GM18909 (cell line): ENCODE results near the gene COL27A1.

Experiments used
- ATAC-seq: cut with Tn5 transposase; IDR thresholded peaks from one replicate; pipeline ENCODE4 v1.9.1; 2021; ENCODE audit warnings: mild to moderate bottlenecking; ENCODE audit not compliant: unreplicated experiment, poor library complexity

Gene COL27A1

GRCh38 chr9:114258866-114259797 is 103.8 kb downstream of the COL27A1 start:
- no peak for ATAC-seq

- ATAC-seq = no peak
Measured at GRCh38 chr9:114259798-114260523, 104.6 kb downstream of the COL27A1 start.

- no peak for ATAC-seq
Measured at GRCh38 chr9:114261026-114261425, 105.7 kb downstream of the COL27A1 start.

GRCh38 chr9:114261987-114262386 is 106.7 kb downstream of the COL27A1 start:
- ATAC-seq = no peak

- no peak for ATAC-seq
Measured at GRCh38 chr9:114263853-114264510, 108.6 kb downstream of the COL27A1 start.

- no peak for ATAC-seq
Measured at GRCh38 chr9:114264806-114265550, 109.6 kb downstream of the COL27A1 start.

GRCh38 chr9:114266969-114267368 is 111.6 kb downstream of the COL27A1 start:
- ATAC-seq = no peak

GRCh38 chr9:114269023-114269422 is 113.7 kb downstream of the COL27A1 start:
- no peak for ATAC-seq

- no peak for ATAC-seq
Measured at GRCh38 chr9:114270120-114270975, 115.0 kb downstream of the COL27A1 start.

GRCh38 chr9:114271556-114272510 is 116.5 kb downstream of the COL27A1 start:
- ATAC-seq = peak; percentile 56

- no peak for ATAC-seq
Measured at GRCh38 chr9:114272739-114273431, 117.5 kb downstream of the COL27A1 start.

- ATAC-seq = no peak
Measured at GRCh38 chr9:114273461-114273881, 118.1 kb downstream of the COL27A1 start.

GRCh38 chr9:114274217-114274616 is 118.9 kb downstream of the COL27A1 start:
- no peak for ATAC-seq

GRCh38 chr9:114275246-114276004 is 120.1 kb downstream of the COL27A1 start:
- no peak for ATAC-seq

GRCh38 chr9:114276908-114277821 is 121.8 kb downstream of the COL27A1 start:
- ATAC-seq = no peak

GRCh38 chr9:114278356-114278755 is 123.0 kb downstream of the COL27A1 start:
- no peak for ATAC-seq
